IPS-18c (cell line): Measurements from ENCODE around the gene RAPGEF1.

Source experiments
- H3K4me3 ChIP-seq: 2 replicates; pipeline ENCODE4 v1.7.0; 2013; ENCODE audit warnings: low read depth, mild to moderate bottlenecking, low read length, moderate library complexity; ENCODE audit not compliant: insufficient read depth
- H3K9me3 ChIP-seq: one replicate; pipeline ENCODE4 v1.6.1; 2013; ENCODE audit warnings: mild to moderate bottlenecking, low read length, moderate library complexity; ENCODE audit not compliant: control insufficient read depth, insufficient read depth

The RAPGEF1 gene

GRCh38 chr9:131702911-131703310 lies 37.0 kb downstream of the RAPGEF1 start:
- no peaks in the 10 kb centered on the region for H3K9me3 ChIP-seq

DNA sequence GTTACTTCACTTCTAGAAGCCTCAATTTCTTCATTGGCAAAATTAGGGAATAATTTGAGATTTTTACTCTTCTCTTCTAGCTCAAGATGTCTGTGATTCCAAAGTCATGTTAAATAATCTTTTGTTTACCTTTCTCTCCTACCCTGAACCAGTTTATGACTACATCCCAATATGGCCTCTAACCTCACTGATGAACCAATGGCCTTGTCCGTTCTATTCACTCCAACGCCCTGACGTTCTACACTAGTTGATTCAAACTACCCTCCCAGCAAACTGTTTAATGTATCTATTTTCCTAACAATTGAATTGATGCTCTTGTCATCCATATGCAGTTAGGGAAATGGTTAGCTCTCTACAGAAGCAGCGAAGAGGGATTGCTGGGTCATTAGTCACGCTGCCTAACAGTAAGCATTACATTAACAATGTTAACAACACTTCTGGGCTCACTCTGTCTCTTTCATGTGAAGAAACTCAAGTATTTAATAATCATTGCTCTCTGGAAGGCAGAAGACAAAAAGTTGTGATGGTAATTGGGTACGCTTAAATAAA lies 38.0 kb downstream of the RAPGEF1 start:
- Histone ChIP-seq H3K4me3 (no peak overlapping the region), H3K9me3 (no peaks in the 10 kb centered on the region)

More at GRCh38 chr9:131702911-131703310, 37.0 kb downstream of the RAPGEF1 start:
- H3K4me3 ChIP-seq: no peak overlapping the region

- H3K9me3 ChIP-seq: no peaks in the 10 kb centered on the region
- H3K4me3 ChIP-seq: no peak overlapping the region
Measured at GRCh38 chr9:131701436-131701781, 38.5 kb downstream of the RAPGEF1 start.

DNA sequence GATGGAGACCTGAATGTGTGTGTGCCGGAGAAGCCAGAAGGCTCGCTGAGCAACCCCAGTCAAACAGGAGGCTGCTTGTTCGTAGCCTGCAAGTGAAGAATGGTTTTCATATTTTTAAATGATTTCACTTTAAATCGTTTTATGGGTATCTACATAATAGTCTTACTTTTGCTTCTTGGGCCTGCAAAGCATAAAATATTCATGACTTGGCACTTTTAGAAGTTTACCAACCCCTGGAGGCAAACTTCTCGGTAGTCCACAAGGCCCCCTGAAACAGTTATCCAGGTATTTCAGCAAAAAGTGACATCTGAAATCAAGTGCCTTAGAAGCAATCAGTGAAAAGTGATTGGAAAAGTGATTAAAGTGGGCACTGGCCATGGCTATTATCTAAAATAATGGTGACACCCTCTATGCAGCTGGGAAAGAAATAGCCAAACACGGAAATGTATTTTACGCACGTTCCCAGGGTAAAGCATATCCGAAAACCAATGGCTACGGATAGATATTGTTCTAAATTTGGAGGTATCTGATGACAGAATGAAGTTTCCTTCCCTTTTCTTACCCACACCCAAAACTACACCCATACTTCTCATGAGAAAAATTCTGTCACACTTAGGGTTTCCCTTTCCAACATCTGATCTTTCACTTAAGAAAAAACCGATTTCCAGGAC lies 39.0 kb downstream of the RAPGEF1 start:
- Histone ChIP-seq H3K9me3 (no peaks in the 10 kb centered on the region), H3K4me3 (no peak overlapping the region)

- H3K9me3 ChIP-seq: no peaks in the 10 kb centered on the region
- no peak overlapping the region for H3K4me3 ChIP-seq
Measured at GRCh38 chr9:131700076-131700475, 39.8 kb downstream of the RAPGEF1 start.

GRCh38 chr9:131698618-131698985 lies 41.3 kb downstream of the RAPGEF1 start:
- Histone ChIP-seq H3K4me3 (no peak overlapping the region), H3K9me3 (no peaks in the 10 kb centered on the region)

DNA sequence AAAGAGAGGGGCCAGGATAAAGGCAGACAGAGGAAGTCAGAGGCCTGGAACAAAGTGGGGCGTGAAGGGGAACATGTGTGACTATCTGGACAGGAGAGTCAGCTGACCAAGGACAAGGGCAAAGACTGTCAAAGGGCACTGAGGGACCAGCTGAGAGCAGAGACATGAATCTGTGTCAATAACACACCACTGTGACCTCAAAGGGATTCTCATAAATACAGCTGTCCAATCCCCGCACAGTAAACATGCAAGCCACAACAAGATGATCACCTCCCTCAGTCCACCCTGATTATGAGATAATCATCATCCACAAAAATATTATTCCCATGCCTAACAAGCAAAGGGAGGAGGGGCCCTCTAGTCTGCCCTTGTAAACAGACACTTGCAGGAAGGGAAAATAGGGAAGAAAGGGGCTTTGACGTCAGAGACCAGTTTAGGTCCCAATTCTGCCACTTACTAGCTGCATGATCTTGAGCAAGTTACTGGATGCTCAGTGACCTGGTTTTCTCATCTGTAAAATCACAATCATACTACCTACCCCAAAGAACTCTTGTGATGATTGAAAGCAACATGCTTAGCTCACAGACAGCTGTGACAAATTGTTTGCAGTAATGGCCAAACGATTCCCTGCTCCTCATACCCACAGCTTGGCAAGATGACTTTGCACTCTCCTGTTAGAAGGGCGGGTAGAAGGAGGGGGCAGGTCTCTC lies 41.8 kb downstream of the RAPGEF1 start:
- Histone ChIP-seq H3K9me3 (no peaks in the 10 kb centered on the region), H3K4me3 (no peak overlapping the region)

- Histone ChIP-seq H3K9me3 (no peaks in the 10 kb centered on the region), H3K4me3 (no peak overlapping the region)
Measured at GRCh38 chr9:131697097-131697496, 42.8 kb downstream of the RAPGEF1 start.

GRCh38 chr9:131695836-131696460 lies 43.9 kb downstream of the RAPGEF1 start:
- Histone ChIP-seq H3K4me3 (no peak overlapping the region), H3K9me3 (no peaks in the 10 kb centered on the region)

DNA sequence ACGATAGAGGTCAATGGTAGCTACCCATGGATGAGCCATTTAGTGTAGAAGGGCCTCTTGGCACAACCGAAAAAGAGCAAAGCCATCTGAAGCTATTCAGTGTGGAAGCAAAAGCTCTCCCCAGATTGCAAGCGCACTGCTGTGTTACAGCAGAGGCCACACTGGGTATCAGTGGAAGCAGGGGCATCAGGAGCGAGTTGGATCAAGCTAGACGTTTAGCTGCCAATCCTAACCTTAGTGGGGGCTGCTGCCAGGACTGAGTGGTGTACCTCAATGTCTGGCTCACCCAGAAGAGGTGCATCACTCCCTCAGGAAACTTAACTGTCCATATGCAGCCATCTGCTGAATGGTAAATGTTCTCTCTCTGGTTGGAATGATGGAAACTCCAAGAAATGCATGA lies 44.5 kb downstream of the RAPGEF1 start:
- Histone ChIP-seq H3K4me3 (no peak overlapping the region), H3K9me3 (no peaks in the 10 kb centered on the region)

- Histone ChIP-seq H3K4me3 (no peak overlapping the region), H3K9me3 (no peaks in the 10 kb centered on the region)
Measured at GRCh38 chr9:131693651-131694597, 46.0 kb downstream of the RAPGEF1 start.

- Histone ChIP-seq H3K9me3 (no peaks in the 10 kb centered on the region), H3K4me3 (no peak overlapping the region)
Measured at GRCh38 chr9:131692612-131693562, 47.0 kb downstream of the RAPGEF1 start.

GRCh38 chr9:131691969-131692611 lies 47.8 kb downstream of the RAPGEF1 start:
- H3K4me3 ChIP-seq: no peak overlapping the region
- H3K9me3 ChIP-seq: no peaks in the 10 kb centered on the region

- H3K4me3 ChIP-seq: no peak overlapping the region
- H3K9me3 ChIP-seq: no peaks in the 10 kb centered on the region
Measured at GRCh38 chr9:131690941-131691573, 48.8 kb downstream of the RAPGEF1 start.

DNA sequence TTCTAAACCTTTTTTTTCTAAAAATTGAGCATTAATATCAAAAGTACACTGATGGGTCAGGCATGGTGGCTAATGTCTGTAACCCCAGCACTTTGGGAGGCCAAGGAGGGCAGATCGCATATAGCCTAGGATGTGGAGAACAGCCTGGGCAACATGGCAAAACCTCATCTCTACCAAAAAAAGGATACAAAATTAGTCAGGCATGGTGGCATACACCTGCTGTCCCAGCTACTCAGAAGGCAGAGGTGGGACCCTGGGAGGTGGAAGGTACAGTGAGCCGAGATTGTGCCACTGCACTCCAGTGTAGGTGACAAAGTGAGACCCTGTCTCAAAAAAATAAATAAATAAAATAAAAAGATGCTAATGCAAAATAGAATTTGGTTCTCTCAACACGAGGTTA lies 49.4 kb downstream of the RAPGEF1 start:
- Histone ChIP-seq H3K9me3 (no peaks in the 10 kb centered on the region), H3K4me3 (no peak overlapping the region)
